Measurements from ENCODE around the gene APOM. TPM values are rescaled to one million over a fixed set of nuclear protein-coding genes. Genes with fewer than 3 reads are reported as not detected.

The APOM gene
- total RNA-seq, 1 donor from 2014 or later = not detected

DNA sequence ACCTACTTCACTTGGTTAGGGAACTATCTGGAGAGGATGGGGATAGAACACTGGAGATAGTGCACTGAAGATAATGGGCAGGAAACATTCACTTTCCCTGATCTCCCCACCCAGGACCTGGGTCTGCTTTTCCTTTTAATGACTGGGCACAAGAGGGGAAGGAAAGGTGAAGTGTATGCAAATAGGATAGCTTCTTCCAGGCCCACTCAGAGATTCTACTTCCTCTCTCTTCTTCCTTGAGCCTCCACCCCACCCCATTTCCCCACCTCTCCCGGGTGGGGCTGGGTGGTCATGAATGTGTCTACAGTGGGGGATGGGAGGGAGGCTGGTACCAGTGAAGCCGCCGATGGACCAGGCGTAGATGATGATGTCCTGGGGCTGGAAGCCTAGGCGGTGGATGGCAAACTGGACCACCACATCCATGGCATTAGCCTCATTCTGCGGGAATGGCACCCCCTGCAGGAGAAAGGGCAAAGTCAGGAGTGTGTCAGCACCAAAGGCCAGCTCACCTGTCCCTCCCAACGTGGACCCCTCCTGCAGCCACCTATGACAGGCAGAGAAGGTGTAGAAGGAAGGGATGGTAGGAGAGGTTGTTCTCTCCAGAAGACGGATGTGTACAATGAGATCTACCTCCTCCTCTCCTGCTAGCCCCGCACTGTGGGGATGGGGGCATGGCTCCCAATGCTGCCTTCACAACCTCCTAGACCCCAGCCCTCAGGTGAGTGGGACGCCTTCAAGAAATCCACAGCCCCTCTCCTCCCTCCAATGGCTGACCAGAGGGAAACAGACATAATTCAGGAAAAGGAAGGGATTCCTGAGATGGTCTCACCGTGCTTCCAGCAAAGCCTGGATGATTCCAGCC lies 33.8 kb downstream of the APOM start:
- TF ChIP-seq CTCF (IDR thresholded peaks at IDR 0.05) = peak in 1 of 3 experiments; percentile 14
- no peak for DNase-seq (ENCODE audit: low spot score in 2 of 2)
- H3K27ac ChIP-seq = no peak overlapping the region
- intact Hi-C loops (cut with DNase I) = no loop called here
- H3K4me1 ChIP-seq = no peaks in the 10 kb centered on the region
- H3K4me3 ChIP-seq = no peak overlapping the region
- H3K9me3 ChIP-seq = no peaks in the 10 kb centered on the region
- H3K36me3 ChIP-seq = peaks cover 63 to 81% of the 10 kb centered on the region in 2 donors
- H3K27me3 ChIP-seq = no peaks in the 10 kb centered on the region

DNA sequence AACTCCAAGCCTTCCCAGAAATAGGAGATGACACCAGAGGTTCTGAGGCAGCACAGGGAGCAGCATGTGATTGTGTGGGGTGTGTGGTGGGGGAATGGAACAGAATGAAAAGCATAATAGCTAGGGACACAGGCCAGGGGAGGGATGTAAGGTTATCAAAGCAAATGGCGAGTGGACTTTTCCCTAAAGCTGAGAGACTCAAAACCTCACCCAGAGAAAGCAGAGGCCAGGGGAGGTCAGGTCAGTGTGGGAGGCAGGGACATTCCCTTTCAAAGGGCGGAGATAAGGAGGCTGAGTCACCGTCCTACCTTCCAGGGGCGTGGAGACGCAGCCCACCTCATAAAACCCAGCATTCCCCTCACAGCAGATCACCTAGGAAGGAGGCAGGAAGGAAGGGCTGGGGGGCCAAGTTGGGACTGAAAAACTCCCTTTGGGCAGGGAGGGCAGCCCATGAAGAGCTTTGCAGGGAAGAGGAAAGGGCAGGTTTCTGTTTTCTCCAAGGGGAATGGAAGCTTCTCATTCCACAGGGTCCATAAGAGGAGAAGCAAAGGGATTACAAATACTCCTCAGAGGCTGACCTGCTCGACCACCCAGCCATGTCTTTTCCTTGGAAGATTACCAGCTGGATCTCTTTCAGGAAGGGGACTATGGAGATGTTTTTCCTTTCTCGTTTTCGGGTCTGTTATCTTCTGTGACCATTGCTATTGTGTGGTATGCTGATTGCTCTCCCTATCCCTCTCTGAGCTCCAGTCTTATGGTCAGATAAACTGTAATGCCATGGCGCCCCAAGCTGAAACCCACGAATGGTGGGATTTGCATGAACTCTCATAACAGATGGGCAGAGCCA lies 34.8 kb downstream of the APOM start:
- Histone ChIP-seq H3K27ac (no peak overlapping the region), H3K27me3 (no peaks in the 10 kb centered on the region), H3K9me3 (no peaks in the 10 kb centered on the region), H3K36me3 (peaks cover 71 to 91% of the 10 kb centered on the region in 2 donors), H3K4me1 (no peaks in the 10 kb centered on the region), H3K4me3 (no peak overlapping the region)
- TF ChIP-seq CTCF (IDR thresholded peaks at IDR 0.05) = no peak
- DNase-seq (ENCODE audit: low spot score in 2 of 2) = no peak
- intact Hi-C loops (cut with DNase I) = no loop called here

GRCh38 chr6:31691078-31691463 lies 35.4 kb downstream of the APOM start:
- Histone ChIP-seq H3K4me1 (no peaks in the 10 kb centered on the region), H3K36me3 (peaks cover 77 to 97% of the 10 kb centered on the region in 2 donors), H3K9me3 (no peaks in the 10 kb centered on the region), H3K27me3 (no peaks in the 10 kb centered on the region), H3K4me3 (no peak overlapping the region), H3K27ac (no peak overlapping the region)
- DNase-seq (ENCODE audit: low spot score in 2 of 2) = no peak
- TF ChIP-seq CTCF (IDR thresholded peaks at IDR 0.05) = no peak
- intact Hi-C loops (cut with DNase I) = no loop called here

DNA sequence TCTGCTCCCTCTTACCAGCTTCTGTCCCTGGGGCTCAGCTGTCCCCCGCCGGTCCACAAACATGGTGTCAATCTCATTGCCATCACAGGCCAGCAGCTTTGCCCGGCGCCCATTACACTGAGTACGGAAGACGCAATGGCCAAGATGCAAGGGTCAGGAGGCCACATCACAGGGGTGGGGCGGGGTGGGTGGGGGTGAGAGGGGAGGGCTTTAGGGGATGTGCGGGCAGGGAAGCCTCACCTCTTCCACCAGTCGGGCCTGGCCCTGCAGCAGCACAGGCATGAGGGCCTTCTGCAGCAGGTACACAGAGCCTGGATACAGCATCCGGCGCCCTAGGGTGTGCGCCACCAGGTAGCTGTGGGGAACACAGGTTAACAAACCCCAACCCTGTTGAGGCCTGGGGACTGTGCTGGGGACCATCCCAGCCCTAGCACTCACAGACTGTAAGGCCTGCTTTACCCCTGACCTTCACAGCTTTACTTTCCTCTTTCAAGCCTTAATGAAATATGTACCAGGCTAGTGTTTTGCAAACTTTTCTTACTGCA lies 35.9 kb downstream of the APOM start:
- no peak for DNase-seq (ENCODE audit: low spot score in 2 of 2)
- H3K27ac ChIP-seq = no peak overlapping the region
- no peak for TF ChIP-seq CTCF (IDR thresholded peaks at IDR 0.05)
- no peaks in the 10 kb centered on the region for H3K27me3 ChIP-seq
- H3K4me1 ChIP-seq = no peaks in the 10 kb centered on the region
- H3K9me3 ChIP-seq = no peaks in the 10 kb centered on the region
- intact Hi-C loops (cut with DNase I) = no loop called here
- peaks cover 83 to 97% of the 10 kb centered on the region in 2 donors for H3K36me3 ChIP-seq
- no peak overlapping the region for H3K4me3 ChIP-seq

DNA sequence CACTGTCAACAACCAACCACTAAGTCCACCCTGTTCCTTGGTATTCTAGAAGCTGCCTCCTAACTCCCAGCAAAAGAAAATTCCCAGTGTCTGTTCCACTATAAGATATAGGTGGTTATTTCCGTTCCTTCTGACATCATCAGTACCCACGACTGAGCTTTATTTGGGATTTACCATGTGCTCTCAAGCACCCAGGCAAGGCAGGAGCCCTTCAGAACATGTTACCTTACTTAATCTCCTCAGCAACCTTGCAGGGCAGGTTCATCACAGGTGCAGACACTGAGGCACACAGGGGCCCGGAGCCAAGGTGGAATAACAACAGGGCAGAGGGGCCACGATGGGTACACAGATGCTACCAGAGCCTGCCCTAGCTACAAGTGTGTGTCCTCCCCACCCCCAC lies 36.7 kb downstream of the APOM start:
- Histone ChIP-seq H3K36me3 (peaks cover 82 to 94% of the 10 kb centered on the region in 2 donors), H3K9me3 (no peaks in the 10 kb centered on the region), H3K27me3 (no peaks in the 10 kb centered on the region), H3K4me3 (no peak overlapping the region), H3K27ac (no peak overlapping the region), H3K4me1 (no peaks in the 10 kb centered on the region)
- intact Hi-C loops (cut with DNase I) = no loop called here
- no peak for DNase-seq (ENCODE audit: low spot score in 2 of 2)
- no peak for TF ChIP-seq CTCF (IDR thresholded peaks at IDR 0.05)
